ENCODE measurements around the gene IFNLR1. TPM values are rescaled to one million over a fixed set of nuclear protein-coding genes. Genes with fewer than 3 reads are reported as not detected.
A peak's percentile ranks its signal among the peaks of the same experiment; 100 is the strongest.

Gene IFNLR1
- total and polyA plus RNA-seq, 9 of the 15 experiments (the other 6 are each of a cell fraction or from before 2014, with no cell fraction given) = not detected

DNA sequence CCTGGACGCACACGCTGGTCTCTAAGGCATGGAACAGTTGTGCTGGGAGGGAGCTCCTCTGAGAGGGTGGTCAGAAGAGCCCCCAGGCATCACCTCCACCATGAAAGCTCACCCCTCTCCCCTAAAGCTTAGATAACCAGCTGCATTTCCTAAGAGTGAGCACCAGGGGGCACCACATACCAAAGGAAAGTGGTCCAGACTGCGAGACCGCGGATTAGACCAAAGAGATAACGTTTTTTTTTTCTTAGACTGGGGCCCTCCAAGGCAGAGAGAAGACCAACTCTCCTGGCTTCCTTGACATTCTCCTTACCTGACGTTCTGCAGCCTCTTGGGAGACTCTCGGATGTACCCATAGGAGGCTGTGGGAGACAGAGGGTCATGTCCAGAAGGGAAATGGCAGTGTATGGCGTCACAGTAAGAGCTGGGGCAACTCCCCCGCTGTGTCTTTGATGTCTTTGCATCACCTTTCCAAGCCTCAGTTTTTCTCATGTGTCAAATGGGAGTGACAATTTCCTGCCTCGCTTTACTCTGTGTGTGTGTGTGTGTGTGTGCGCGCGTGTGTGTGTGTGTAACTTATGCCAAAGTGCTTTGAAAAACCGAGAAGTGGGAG lies 12.3 kb upstream of the IFNLR1 start:
- Histone ChIP-seq H3K4me3 (no peak overlapping the region), H3K27ac (ENCODE audit: extremely low read depth, low read depth, low read length) (no peak overlapping the region), H3K27me3 (ENCODE audit: control insufficient read depth in 2 of 2, insufficient read depth in 2 of 2, low read length in 2 of 2) (peaks cover 13 to 39% of the 10 kb centered on the region in 2 experiments), H3K9me1 (ENCODE audit: control insufficient read depth, insufficient read depth, low read length) (no peaks in the 10 kb centered on the region), H3K4me2 (ENCODE audit: insufficient read depth, low read length) (peak overlapping the region; percentile 42; the same call in 1 of the 2 replicates), H3K36me3 (ENCODE audit: control insufficient read depth, insufficient read depth, low read length) (no peaks in the 10 kb centered on the region), H4K20me1 (replicated peaks; ENCODE audit: control insufficient read depth, insufficient read depth, low read length) (peaks cover 3% of the 10 kb centered on the region; the same call in 1 of the 2 replicates), H3K9me3 (replicated peaks; ENCODE audit: control insufficient read depth, insufficient read depth, low read depth, low read length) (no peaks in the 10 kb centered on the region), H3K79me2 (ENCODE audit: control insufficient read depth, insufficient read depth, low read length) (no peaks in the 10 kb centered on the region), H3K9ac (ENCODE audit: insufficient read depth in 1 of 2, low read depth in 2 of 2, low read length in 2 of 2) (no peak overlapping the region), H3K4me1 (replicated peaks in 1 of 2; ENCODE audit: control insufficient read depth in 2 of 2, insufficient read depth in 2 of 2, low read length in 2 of 2) (peaks cover 0 to 5% of the 10 kb centered on the region in 2 experiments; a peak in 2 of 5 replicates), H2AFZ (ENCODE audit: low read depth, low read length) (peak overlapping the region; percentile 63)
- no TSS peak for BruUV-seq (replicated peaks)
- ATAC-seq = peak; percentile 82
- WGBS (ENCODE audit: insufficient coverage, low coverage, missing lambda C conversion rate) = 21% methylated on average over 15 of the region's 15 CpGs
- intact Hi-C loops (cut with micrococcal nuclease) (loop anchor here (1.0 to 5.0 kb wide), 2 partner anchors 47 to 436 kb away; no protein-coding TSS in a partner anchor), in situ Hi-C loops (cut with MboI) (no loop called here)
- peak; percentile 80 to 89 (median 86) for DNase-seq (ENCODE audit: extremely low read depth in 1 of 4, low spot score in 3 of 4)
- CTCF ChIA-PET (ENCODE audit: low intra/inter-chr PET ratio) = interaction anchor here (0.6 to 8.5 kb wide), 8 partner anchors 51 to 636 kb away, joined by 3 to 222 read pairs (median 6); no protein-coding TSS in a partner anchor
- FAIRE-seq = peak; percentile 89
- POLR2A ChIA-PET = interaction anchor here (0.6 to 1.5 kb wide), 10 partner anchors 9 to 826 kb away, joined by 3 to 5 read pairs (median 4); no protein-coding TSS in a partner anchor
- peak; percentile 75; the same call in 1 of the 2 replicates for TF ChIP-seq XRCC5 (IDR thresholded peaks at IDR 0.05; ENCODE audit: low read depth, low read length)
- TF ChIP-seq ATF1 (CRISPR knock-in tag; IDR thresholded peaks at IDR 0.05) = no peak
- TF ChIP-seq ATF1 (tag; IDR thresholded peaks at IDR 0.05) = peak; percentile 66
- TF ChIP-seq ZNF778 (CRISPR knock-in tag; IDR thresholded peaks at IDR 0.05) = no peak
- TF ChIP-seq KLF16 (IDR thresholded peaks at IDR 0.05) = peak; percentile 49; the same call in 1 of the 2 replicates
- TF ChIP-seq ZKSCAN1 (IDR thresholded peaks at IDR 0.05; ENCODE audit: low read depth, low read length) = 0 out of 2 replicates have a peak, but pooled peaks have one; percentile 28
- TF ChIP-seq DEAF1 (CRISPR knock-in tag; IDR thresholded peaks at IDR 0.05) = peak; percentile 89
- TF ChIP-seq CC2D1A (IDR thresholded peaks at IDR 0.05) = peak; percentile 80
- TF ChIP-seq CXXC5 (CRISPR knock-in tag; IDR thresholded peaks at IDR 0.05) = peak; percentile 53
- no peak for TF ChIP-seq NFATC3 (IDR thresholded peaks at IDR 0.05)
- TF ChIP-seq ARNT (IDR thresholded peaks at IDR 0.05) = peak in 1 of 2 experiments; percentile 69; a peak in 1 of 4 replicates
- TF ChIP-seq ZNF384 (IDR thresholded peaks at IDR 0.05; ENCODE audit: low read depth, low read length) = peak; percentile 97
- peak; percentile 89; the same call in 1 of the 2 replicates for TF ChIP-seq STAG1 (CRISPR knock-in tag; IDR thresholded peaks at IDR 0.05; ENCODE audit: borderline replicate concordance)
- TF ChIP-seq JUN (IDR thresholded peaks at IDR 0.05; ENCODE audit: borderline replicate concordance, low read depth, low read length) = peak; percentile 21; the same call in 1 of the 2 replicates
- no peak for TF ChIP-seq JUN (CRISPR knock-in tag; IDR thresholded peaks at IDR 0.05; ENCODE audit: borderline replicate concordance)
- TF ChIP-seq ZBTB7A (IDR thresholded peaks at IDR 0.05; ENCODE audit: borderline replicate concordance, control insufficient read depth, low read depth, low read length) = 0 out of 2 replicates have a peak, but pooled peaks have one; percentile 13
- TF ChIP-seq RAD21 (CRISPR knock-in tag; conservative IDR thresholded peaks at IDR 0.05 in 1 of 2, IDR thresholded peaks at IDR 0.05 in 1 of 2) = peak; percentile 92 to 97
- no peak for TF ChIP-seq PPARD (CRISPR knock-in tag; IDR thresholded peaks at IDR 0.05)
- no peak for TF ChIP-seq HES1 (IDR thresholded peaks at IDR 0.05; ENCODE audit: low read depth)
- TF ChIP-seq CREM (IDR thresholded peaks at IDR 0.05; ENCODE audit: low read depth) = 0 out of 2 replicates have a peak, but pooled peaks have one; percentile 20
- peak; percentile 76 for TF ChIP-seq SMAD4 (CRISPR knock-in tag; conservative IDR thresholded peaks at IDR 0.05)
- peak; percentile 76 for TF ChIP-seq GATA2 (CRISPR knock-in tag; IDR thresholded peaks at IDR 0.05)
- 0 out of 2 replicates have a peak, but pooled peaks have one; percentile 25 for TF ChIP-seq SP1 (CRISPR knock-in tag; IDR thresholded peaks at IDR 0.05)

Data from K562 (cell line).